Activated naive CD8-positive, alpha-beta T cell (primary cell): Measurements from ENCODE around the gene MANF.

Experiments
- H3K27ac Mint-ChIP-seq: one replicate; pipeline ENCODE4 v1.8.0; 2021; ENCODE audit warnings: mixed read lengths
- H3K27me3 Mint-ChIP-seq: one replicate; pipeline ENCODE4 v1.8.0; 2021; ENCODE audit warnings: mixed read lengths
- H3K36me3 Mint-ChIP-seq: one replicate; pipeline ENCODE4 v1.8.0; 2021; ENCODE audit warnings: mixed read lengths
- H3K4me1 Mint-ChIP-seq: one replicate; pipeline ENCODE4 v1.8.0; 2021; ENCODE audit warnings: low read depth, mixed read lengths
- H3K4me3 Mint-ChIP-seq: one replicate; pipeline ENCODE4 v1.8.0; 2021; ENCODE audit warnings: mild to moderate bottlenecking, mixed read lengths
- H3K9me3 Mint-ChIP-seq: one replicate; pipeline ENCODE4 v1.8.0; 2021; ENCODE audit warnings: low read depth, mixed read lengths

The MANF gene

GRCh38 chr3:51384726-51385473 is at the start of gene MANF:
MANF (plus strand) TSS chr3:51385291; CDS start chr3:51385343, 52 bp downstream.
- H3K4me1 Mint-ChIP-seq = peaks cover 45% of the 10 kb centered on the region
- peaks cover 12% of the 10 kb centered on the region for H3K36me3 Mint-ChIP-seq
- peak within 1 kb of the TSS; percentile 99 for H3K4me3 Mint-ChIP-seq
- H3K9me3 Mint-ChIP-seq = no peaks in the 10 kb centered on the region
- peak within 1 kb of the TSS; percentile 99 for H3K27ac Mint-ChIP-seq
- no peaks in the 10 kb centered on the region for H3K27me3 Mint-ChIP-seq

GRCh38 chr3:51336261-51336660 is 48.8 kb upstream of the MANF start:
- H3K4me3 Mint-ChIP-seq = no peak overlapping the region
- H3K36me3 Mint-ChIP-seq = peaks cover 6% of the 10 kb centered on the region
- no peak overlapping the region for H3K27ac Mint-ChIP-seq
- H3K9me3 Mint-ChIP-seq = no peaks in the 10 kb centered on the region
- H3K4me1 Mint-ChIP-seq = no peaks in the 10 kb centered on the region
- no peaks in the 10 kb centered on the region for H3K27me3 Mint-ChIP-seq

DNA sequence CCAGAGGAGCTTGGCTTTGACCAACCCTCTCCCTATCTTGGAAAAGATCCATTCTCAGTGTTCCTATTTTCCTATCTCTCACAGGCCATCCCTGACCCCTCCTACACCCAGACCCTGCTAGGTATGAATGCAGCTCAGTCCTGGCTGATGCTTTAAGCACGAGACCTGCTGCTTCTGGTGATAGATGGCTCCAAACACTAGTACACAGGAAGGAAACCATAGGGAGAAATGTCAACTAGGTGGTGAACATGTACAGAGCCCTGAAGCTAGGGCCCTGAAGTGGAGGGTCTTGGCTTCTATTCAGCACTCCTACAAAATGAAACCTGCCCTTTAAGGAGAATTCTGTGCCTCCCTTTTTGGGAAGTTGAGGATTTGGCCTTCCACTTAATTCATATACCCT is 47.4 kb upstream of the MANF start:
- Mint-ChIP-seq H3K9me3 (no peaks in the 10 kb centered on the region), H3K36me3 (peaks cover 6% of the 10 kb centered on the region), H3K4me1 (no peaks in the 10 kb centered on the region), H3K4me3 (no peak overlapping the region), H3K27ac (no peak overlapping the region), H3K27me3 (no peaks in the 10 kb centered on the region)

DNA sequence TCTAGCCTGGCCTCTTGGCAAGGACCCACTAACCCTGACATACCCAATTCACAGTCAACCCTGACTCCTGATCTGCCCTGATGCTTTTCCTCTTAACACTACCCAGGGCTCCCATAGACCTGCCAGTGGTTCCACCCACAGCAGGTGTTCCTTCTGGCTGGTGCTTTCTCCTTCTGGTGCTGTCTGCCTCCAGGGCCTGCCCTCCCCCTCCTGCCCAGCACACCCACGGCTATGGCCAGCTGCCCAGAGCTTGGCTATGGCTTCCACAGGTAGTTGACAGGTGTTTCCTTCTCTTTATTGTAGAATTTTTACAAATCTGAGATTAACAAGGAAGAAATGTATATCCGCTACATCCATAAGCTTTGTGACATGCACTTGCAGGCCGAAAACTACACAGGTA is 46.5 kb upstream of the MANF start:
- H3K27me3 Mint-ChIP-seq = no peaks in the 10 kb centered on the region
- no peak overlapping the region for H3K27ac Mint-ChIP-seq
- H3K4me3 Mint-ChIP-seq = no peak overlapping the region
- H3K4me1 Mint-ChIP-seq = no peaks in the 10 kb centered on the region
- H3K9me3 Mint-ChIP-seq = no peaks in the 10 kb centered on the region
- H3K36me3 Mint-ChIP-seq = peaks cover 7% of the 10 kb centered on the region

- H3K36me3 Mint-ChIP-seq = peaks cover 10% of the 10 kb centered on the region
- H3K27me3 Mint-ChIP-seq = no peaks in the 10 kb centered on the region
- H3K9me3 Mint-ChIP-seq = no peaks in the 10 kb centered on the region
- no peak overlapping the region for H3K4me3 Mint-ChIP-seq
- no peaks in the 10 kb centered on the region for H3K4me1 Mint-ChIP-seq
- no peak overlapping the region for H3K27ac Mint-ChIP-seq
Measured at GRCh38 chr3:51340013-51340829, 44.9 kb upstream of the MANF start.

DNA sequence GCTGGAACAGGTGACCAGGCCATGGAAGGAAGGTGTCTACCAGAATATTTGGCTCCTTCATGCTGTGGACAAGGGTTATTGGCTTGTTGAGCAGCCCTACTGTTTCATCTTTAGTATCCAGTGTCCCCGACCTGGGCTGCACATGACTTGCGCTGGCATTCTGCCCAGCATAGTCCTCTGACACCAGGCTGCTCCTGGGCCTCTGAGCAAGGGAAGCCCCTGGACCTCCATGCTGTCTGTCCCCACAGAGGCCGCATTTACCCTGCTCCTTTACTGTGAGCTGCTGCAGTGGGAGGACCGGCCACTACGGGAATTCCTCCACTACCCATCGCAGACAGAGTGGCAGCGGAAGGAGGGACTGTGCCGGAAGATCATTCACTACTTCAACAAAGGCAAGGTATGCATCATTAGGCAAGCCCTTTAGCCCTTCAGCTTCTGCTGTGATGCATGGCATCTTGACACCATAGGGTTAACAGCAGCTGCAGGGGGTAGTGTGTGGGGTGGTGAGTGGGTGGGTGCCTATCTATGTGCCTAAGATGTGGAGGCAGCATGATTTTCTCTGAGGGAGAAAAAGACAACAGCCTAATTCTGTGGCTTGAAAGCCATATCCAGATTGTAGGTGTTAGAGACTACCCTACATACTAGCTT is 44.0 kb upstream of the MANF start:
- Mint-ChIP-seq H3K27ac (no peak overlapping the region), H3K36me3 (peaks cover 10% of the 10 kb centered on the region), H3K4me1 (no peaks in the 10 kb centered on the region), H3K27me3 (no peaks in the 10 kb centered on the region), H3K4me3 (no peak overlapping the region), H3K9me3 (no peaks in the 10 kb centered on the region)

DNA sequence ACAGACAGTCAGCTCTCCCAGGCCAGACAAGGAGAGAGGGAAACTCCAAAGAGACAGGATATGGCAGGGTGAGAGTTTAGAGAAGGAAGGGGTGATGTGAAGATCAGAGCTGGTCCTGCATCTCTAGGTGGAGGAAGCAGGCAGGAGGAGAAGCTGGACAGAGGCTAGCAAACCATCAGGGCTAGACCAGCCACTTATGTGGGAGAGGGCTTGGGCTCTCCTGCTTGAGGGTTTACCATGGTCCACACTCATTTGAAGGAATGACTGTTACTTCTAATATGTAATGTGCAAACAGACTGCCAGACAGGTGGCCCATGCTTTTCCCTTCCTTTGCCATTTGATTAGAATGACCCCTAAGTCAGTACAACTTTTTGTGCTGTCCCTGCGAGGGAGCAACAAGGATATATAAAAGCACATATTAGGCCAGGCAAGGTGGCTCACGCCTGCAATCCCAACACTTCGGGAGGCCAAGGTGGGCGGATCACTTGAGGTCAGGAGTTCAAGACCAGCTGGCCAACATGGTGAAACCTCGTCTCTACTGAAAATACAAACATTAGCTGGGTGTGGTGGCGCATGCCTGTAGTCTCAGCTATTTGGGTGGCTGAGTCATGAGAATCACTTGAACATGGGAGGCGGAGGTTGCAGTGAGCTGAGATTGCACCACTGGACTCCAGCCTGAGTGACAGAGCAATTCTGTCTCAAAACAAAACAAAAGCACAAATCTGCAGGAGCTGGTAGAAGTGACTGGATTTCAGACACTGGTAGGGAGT is 41.0 kb upstream of the MANF start:
- H3K9me3 Mint-ChIP-seq = no peaks in the 10 kb centered on the region
- H3K27me3 Mint-ChIP-seq = no peaks in the 10 kb centered on the region
- no peaks in the 10 kb centered on the region for H3K4me1 Mint-ChIP-seq
- no peak overlapping the region for H3K4me3 Mint-ChIP-seq
- peaks cover 7% of the 10 kb centered on the region for H3K36me3 Mint-ChIP-seq
- H3K27ac Mint-ChIP-seq = no peak overlapping the region

DNA sequence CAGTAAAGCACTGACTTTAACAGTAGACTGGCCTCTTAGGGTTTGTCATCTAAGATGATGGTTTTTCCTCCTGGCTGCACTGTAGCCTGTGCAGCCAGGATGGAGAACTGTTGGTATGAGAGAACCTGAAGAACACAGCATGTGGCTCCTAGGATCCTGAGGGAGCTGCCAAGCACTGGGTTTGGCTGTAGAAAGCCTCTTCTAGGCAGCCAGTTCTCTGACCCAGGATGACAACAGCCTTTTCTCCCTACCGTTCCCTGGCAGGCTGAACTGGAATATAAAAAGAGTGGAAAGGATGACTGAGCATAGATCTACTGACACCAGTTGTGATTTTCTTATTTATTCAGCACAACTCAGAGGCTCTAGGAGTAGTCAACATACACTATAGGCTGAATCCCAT is 34.3 kb upstream of the MANF start:
- H3K27ac Mint-ChIP-seq = no peak overlapping the region
- H3K36me3 Mint-ChIP-seq = peaks cover 5% of the 10 kb centered on the region
- no peaks in the 10 kb centered on the region for H3K9me3 Mint-ChIP-seq
- H3K27me3 Mint-ChIP-seq = no peaks in the 10 kb centered on the region
- no peak overlapping the region for H3K4me3 Mint-ChIP-seq
- H3K4me1 Mint-ChIP-seq = peaks cover 2% of the 10 kb centered on the region

DNA sequence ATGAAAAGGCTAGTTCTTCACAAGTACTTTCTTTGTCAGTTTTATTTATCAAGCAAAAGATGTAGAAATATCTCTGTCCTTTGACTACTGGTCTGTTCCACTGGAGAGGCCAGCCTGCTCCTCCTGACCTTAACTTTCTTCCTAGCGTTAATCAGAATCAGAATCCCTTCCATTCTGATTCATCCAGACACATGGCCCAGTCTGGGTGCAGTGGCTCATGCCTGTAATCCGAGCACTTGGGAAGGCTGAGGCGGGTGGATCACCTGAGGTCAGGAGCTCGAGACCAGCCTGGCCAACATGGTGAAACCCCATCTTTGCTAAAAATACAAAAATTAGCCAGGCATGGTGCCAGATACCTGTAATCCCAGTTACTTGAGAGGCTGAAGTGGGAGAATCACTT is 32.0 kb upstream of the MANF start:
- Mint-ChIP-seq H3K36me3 (peaks cover 7% of the 10 kb centered on the region), H3K27me3 (no peaks in the 10 kb centered on the region), H3K9me3 (no peaks in the 10 kb centered on the region), H3K27ac (no peak overlapping the region), H3K4me1 (peaks cover 2% of the 10 kb centered on the region), H3K4me3 (no peak overlapping the region)

DNA sequence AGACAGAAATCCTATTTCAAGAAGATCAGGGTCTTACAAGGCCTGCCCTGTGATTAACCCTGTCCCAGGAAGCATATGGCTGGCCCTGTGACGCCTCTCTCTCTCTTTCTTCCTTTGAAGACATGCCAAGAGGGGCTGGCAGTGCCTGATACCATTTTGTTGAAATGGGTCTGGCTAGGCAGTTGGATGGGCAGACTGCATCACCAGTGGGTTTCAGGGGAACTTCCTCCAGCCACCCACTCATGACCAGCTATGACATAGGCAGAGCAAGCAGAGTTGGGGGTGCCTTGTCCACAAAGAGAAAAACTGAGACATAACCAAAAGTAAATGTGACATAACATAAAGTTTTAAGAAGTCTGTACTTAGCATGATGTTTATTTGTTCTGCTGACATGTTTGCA is 31.4 kb upstream of the MANF start:
- no peak overlapping the region for H3K27ac Mint-ChIP-seq
- peaks cover 2% of the 10 kb centered on the region for H3K4me1 Mint-ChIP-seq
- no peak overlapping the region for H3K4me3 Mint-ChIP-seq
- H3K36me3 Mint-ChIP-seq = peaks cover 7% of the 10 kb centered on the region
- H3K9me3 Mint-ChIP-seq = no peaks in the 10 kb centered on the region
- H3K27me3 Mint-ChIP-seq = no peaks in the 10 kb centered on the region

DNA sequence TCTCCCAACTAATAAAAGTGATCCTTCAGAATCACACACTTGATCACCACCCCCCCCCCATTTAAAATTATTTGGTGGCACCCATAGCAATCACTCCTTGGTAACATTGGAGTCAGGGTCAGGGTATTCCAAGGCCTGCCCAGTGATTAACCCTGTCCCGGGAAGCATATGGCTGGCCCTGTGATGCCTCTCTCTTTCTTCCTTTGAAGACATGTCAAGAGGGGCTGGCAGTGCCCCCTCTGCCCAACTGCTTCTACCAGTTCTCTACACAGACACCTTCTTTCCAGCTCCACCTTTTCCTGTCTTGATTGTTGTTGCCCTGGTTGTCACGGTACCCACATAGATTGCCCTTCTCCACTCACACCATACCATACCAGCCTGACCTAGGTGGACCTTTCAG is 30.9 kb upstream of the MANF start:
- Mint-ChIP-seq H3K4me1 (peaks cover 2% of the 10 kb centered on the region), H3K27ac (no peak overlapping the region), H3K4me3 (no peak overlapping the region), H3K36me3 (peaks cover 7% of the 10 kb centered on the region), H3K9me3 (no peaks in the 10 kb centered on the region), H3K27me3 (no peaks in the 10 kb centered on the region)

GRCh38 chr3:51354731-51355615 is 30.1 kb upstream of the MANF start:
- Mint-ChIP-seq H3K4me1 (peaks cover 2% of the 10 kb centered on the region), H3K9me3 (no peaks in the 10 kb centered on the region), H3K27ac (no peak overlapping the region), H3K36me3 (peaks cover 7% of the 10 kb centered on the region), H3K27me3 (no peaks in the 10 kb centered on the region), H3K4me3 (no peak overlapping the region)

DNA sequence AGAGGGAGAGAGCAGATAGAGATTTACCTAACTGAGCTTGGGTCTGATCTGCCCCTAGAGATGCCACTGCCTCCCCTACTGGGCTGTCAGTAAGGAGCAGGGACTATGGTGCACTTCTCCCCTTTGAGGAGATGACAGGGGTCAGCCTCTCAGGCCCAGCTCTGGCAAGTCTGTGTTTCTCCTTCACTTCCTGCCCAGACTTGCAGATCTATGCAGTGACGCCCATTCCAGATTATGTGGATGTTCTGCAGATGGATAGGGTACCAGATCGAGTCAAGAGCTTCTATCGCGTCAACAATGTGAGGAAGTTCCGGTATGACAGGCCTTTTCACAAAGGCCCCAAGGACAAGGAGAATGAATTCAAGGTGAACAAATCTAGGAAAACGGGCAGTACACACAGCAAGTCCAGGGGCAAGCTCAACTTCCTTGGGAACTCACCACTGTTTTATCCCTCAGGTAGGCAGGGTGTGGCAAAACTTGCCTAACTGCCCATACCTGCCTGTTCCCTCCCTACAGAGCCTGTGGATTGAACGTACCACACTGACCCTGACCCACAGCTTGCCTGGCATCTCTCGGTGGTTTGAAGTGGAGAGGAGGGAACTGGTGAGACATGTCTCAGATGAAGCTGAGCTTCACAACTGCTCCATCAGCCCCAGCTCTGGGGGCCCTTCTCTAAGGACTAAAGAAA is 29.1 kb upstream of the MANF start:
- Mint-ChIP-seq H3K9me3 (no peaks in the 10 kb centered on the region), H3K36me3 (peaks cover 7% of the 10 kb centered on the region), H3K27ac (no peak overlapping the region), H3K27me3 (no peaks in the 10 kb centered on the region), H3K4me1 (peaks cover 2% of the 10 kb centered on the region), H3K4me3 (no peak overlapping the region)
